HFF-Myc (cell line): ENCODE data around the gene GARIN5A.
A peak's percentile ranks its signal among the peaks of the same experiment; 100 is the strongest.

Source experiments
- DNase-seq: peaks from one replicate; pipeline ENCODE4 v3.0.0-alpha.2; 2011; ENCODE audit warnings: low read depth; ENCODE audit errors: extremely low read depth
- H3K4me3 ChIP-seq: replicated peaks from 2 replicates; pipeline ENCODE4 v1.5.1; 2011; ENCODE audit warnings: low read depth, mild to moderate bottlenecking, control low read depth, low read length
- CTCF ChIP-seq: IDR thresholded peaks from 2 replicates; pipeline ENCODE4 v1.5.1; 2012; ENCODE audit warnings: mild to moderate bottlenecking, low read depth, low read length, control low read depth; ENCODE audit errors: missing control alignments

Gene GARIN5A

DNA sequence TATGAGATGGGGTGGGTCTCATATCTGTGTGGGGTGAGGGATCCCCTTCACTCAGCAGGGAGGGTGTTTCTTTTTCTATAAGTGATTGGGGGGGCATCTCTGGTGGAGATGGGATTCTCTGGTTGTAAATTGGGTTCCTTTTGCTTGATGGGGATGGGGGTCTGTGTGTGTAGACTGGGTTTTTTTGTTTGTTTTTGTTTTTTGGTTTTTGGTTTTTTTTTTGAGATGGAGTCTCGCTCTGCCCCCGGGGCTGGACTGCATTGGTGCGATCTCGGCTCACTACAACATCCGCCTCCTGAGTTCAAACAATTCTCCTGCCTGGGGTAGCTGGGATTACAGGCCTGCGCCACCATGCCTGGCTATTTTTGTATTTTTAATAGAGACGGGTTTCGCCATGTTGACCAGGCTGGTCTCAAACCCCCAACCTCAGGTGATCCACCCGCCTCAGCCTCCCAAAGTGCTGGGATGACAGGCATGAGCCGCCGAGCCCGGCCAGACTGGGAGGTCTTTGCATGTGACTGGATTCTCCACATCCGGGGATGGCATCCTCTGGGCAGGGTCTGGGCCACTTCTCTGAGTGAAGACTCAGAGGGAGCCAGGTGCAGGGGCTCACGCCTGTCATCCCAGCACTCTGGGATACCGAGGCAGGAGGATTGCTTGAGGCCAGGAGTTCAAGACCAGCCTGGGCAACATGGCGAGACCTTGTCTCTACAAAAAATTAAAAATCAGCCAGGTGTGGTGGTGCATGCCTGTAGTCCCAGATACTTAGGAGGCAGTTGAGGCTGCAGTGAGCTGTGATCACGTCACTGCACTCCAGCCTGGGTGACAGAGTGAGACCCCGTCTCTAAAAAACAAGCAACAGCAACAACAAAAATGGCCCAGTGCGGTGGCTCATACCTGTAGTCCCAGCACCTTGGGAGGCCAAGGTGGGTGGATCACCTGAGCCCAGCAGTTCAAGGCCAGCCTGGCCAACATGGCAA, 43.2 kb downstream of the GARIN5A start:
- no peak for DNase-seq
- no peak for TF ChIP-seq CTCF
- no peak overlapping the region for H3K4me3 ChIP-seq

DNA sequence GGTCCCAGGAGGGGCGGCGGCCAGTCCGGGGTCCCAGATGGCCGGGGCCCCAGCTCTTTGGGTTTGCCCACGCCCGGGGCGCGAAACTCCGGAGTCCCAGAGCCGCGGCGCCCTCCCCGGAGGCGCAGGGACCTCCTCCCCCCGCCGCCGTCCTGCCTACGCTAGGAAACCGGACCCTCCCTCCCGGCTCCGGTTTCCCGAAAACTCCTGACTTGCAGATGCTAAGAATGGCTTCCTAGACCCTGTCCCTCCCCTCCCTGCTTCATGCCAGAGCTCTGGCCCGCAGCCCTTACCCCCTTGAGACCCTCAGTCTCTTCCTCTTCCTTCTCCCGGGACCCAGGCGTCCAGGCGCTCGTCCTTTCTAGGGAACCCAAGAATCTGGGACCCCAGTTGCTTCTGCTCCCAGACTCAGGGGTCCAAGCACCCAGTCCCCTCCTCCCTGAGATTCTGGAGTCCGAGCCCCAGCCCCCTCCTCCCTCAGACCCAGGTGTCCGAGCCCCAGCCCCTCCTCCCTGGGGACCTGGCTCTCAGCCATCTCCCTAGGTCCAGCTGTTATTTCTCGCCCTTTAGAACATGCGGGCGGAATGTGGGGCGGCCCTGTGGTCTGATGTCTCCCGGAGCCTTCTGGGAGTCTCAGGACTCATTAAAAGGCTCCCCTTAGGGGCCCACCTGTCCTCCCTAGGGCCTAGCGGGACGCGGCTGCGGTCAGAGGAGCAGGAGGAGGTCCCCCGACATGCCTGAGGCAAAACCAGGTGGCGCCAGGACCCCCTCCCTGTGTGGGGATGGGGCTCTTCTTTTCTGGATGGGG, 44.2 kb downstream of the GARIN5A start, which contains the start of gene MYBPC2:
Gene MYBPC2 (plus strand): TSS at position 672 of the 808 bp plus-strand sequence. CDS start 62 bp downstream, at position 734.
- TF ChIP-seq CTCF, result no peak
- no peak for DNase-seq
- H3K4me3 ChIP-seq, result peak within 1 kb of the TSS; percentile 38

GRCh38 chr19:50431343-50432220, 45.1 kb downstream of the GARIN5A start:
- H3K4me3 ChIP-seq, result peak overlapping the region; percentile 38
- DNase-seq, result no peak
- no peak for TF ChIP-seq CTCF

GRCh38 chr19:50430888-50431342, 45.7 kb downstream of the GARIN5A start:
- no peak for TF ChIP-seq CTCF
- H3K4me3 ChIP-seq, result no peak overlapping the region
- DNase-seq, result no peak

DNA sequence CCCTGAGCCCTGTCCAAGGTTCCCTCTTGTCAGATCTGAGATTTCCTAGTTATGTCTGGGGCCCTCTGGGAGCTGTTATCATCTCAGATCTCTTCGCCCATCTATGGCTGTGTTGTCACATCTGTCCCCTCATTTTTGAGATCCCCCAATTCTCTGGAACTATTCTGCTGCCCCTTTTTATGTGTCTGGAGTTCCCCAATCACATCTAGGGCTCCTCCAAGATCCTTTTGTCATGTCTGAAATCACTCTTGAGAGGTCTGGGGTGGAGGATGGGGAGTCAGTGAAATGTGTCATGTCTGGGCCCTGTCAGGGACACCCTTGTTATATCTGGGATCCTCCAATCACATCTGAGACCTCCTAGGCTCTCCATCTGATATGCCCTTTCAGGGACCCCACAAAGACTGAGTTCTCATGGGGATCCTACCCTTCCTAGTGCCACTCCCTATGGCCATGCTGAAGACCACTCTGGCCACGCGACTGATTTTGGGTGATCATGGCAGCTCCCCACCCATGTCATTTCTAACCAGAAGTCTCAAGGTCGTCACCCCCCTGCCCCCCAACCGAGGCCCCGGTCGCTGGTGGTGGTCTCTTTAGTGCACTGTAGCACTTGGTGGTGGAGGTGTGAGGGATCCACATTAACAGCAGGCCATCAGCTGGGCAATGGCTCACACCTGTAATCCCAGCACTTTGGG, 47.7 kb downstream of the GARIN5A start:
- DNase-seq, result no peak
- H3K4me3 ChIP-seq, result no peak overlapping the region
- TF ChIP-seq CTCF, result no peak
